ENCODE measurements around the gene PIGN. TPM values are rescaled to one million over a fixed set of nuclear protein-coding genes. Genes with fewer than 3 reads are reported as not detected.

The PIGN gene
- total RNA-seq, 2 donors from 2014 or later = 22.6 to 28.7 TPM

DNA sequence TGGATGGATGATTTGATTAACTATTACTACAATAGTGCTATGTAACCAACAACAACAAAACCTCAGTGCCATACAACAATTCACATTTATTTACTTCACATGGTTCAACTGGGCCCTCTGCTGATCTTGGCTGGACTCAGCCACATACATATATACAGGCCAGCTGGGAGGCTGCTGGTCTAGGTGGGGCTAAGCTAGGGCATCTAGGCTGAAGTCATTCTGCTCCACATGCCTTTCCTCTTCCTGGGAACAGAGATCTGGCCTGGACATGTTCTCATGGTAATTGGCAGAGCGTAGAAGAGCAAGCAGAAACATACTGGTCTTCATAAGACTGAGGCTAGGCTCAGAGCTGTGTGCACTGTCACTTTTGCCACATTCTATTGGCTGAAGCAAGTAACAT, 191.2 kb downstream of the PIGN start:
- intact Hi-C loops (cut with DNase I) = no loop called here
- Histone ChIP-seq H3K4me1 (peaks cover 11% of the 10 kb centered on the region), H3K36me3 (replicated peaks in 1 of 2; ENCODE audit: insufficient read depth in 1 of 2, low read depth in 2 of 2) (no peaks in the 10 kb centered on the region), H3K9me3 (no peaks in the 10 kb centered on the region), H3K27ac (no peak overlapping the region), H3K27me3 (no peaks in the 10 kb centered on the region), H3K4me3 (no peak overlapping the region)
- no peak for TF ChIP-seq POLR2A (IDR thresholded peaks at IDR 0.05)
- TF ChIP-seq, protein P1, sequence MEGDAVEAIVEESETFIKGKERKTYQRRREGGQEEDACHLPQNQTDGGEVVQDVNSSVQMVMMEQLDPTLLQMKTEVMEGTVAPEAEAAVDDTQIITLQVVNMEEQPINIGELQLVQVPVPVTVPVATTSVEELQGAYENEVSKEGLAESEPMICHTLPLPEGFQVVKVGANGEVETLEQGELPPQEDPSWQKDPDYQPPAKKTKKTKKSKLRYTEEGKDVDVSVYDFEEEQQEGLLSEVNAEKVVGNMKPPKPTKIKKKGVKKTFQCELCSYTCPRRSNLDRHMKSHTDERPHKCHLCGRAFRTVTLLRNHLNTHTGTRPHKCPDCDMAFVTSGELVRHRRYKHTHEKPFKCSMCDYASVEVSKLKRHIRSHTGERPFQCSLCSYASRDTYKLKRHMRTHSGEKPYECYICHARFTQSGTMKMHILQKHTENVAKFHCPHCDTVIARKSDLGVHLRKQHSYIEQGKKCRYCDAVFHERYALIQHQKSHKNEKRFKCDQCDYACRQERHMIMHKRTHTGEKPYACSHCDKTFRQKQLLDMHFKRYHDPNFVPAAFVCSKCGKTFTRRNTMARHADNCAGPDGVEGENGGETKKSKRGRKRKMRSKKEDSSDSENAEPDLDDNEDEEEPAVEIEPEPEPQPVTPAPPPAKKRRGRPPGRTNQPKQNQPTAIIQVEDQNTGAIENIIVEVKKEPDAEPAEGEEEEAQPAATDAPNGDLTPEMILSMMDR (IDR thresholded peaks at IDR 0.05) = no peak
- DNase-seq (no peak), ATAC-seq (no peak)
- whole genome bisulfite sequencing, 2 donors = 91 to 96% methylated on average over 1 of the region's 1 CpG

GRCh38 chr18:61993831-61994230, 193.0 kb downstream of the PIGN start:
- WGBS, 2 donors = 95 to 100% methylated on average over 1 of the region's 1 CpG
- H3K27ac ChIP-seq = no peak overlapping the region
- H3K27me3 ChIP-seq = no peaks in the 10 kb centered on the region
- H3K9me3 ChIP-seq = no peaks in the 10 kb centered on the region
- peaks cover 11% of the 10 kb centered on the region for H3K4me1 ChIP-seq
- no peak for DNase-seq
- ATAC-seq = no peak
- TF ChIP-seq, protein P1 (IDR thresholded peaks at IDR 0.05) = no peak
- TF ChIP-seq POLR2A (IDR thresholded peaks at IDR 0.05) = no peak
- no peak overlapping the region for H3K4me3 ChIP-seq
- intact Hi-C loops (cut with DNase I) = no loop called here
- no peaks in the 10 kb centered on the region for H3K36me3 ChIP-seq (replicated peaks in 1 of 2; ENCODE audit: insufficient read depth in 1 of 2, low read depth in 2 of 2)

DNA sequence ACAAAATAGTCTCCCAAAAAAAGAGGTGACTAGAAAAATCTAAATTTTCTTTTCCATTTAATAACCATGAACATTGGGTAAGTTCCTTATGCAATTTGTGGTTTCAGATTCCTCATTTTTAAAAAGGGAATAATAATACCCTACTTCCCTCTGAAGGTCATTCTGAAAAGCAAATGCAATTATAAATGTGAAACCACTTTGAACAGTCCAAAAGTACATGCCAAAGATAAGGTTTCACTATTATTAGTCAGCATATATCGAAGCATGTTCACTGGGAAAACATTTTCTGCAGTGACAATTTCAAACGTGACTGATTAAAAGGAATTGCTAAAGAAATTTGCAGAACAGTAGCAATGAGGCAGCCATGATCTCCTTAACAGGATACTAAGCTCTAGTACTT, 193.9 kb downstream of the PIGN start:
- peak; percentile 45 for ATAC-seq
- WGBS, 2 donors = 0 to 1% methylated on average over 2 of the region's 2 CpGs
- no peak for TF ChIP-seq POLR2A (IDR thresholded peaks at IDR 0.05)
- TF ChIP-seq, protein P1 (IDR thresholded peaks at IDR 0.05) = no peak

DNA sequence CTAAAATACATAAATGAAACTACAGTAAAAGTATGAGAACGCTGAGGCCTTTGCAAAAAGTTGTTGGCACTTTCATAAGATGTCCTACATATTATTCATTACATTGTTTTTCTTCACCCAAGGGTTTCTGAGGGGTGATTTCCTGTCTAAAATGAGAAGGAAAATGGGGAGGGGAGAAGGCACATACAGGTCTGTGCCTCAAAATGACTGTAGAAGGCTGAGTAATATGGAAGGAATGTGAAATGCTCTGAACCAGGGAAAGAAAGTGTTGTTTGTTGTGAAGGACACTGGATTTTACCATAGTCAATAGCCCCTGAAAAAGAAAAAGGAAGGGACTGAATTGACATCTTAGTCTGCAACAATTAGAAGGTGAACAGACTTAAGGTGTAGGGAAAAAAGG, 194.6 kb downstream of the PIGN start:
- H3K36me3 ChIP-seq (replicated peaks in 1 of 2; ENCODE audit: insufficient read depth in 1 of 2, low read depth in 2 of 2) = no peaks in the 10 kb centered on the region
- intact Hi-C loops (cut with DNase I) = no loop called here
- H3K27me3 ChIP-seq = no peaks in the 10 kb centered on the region
- H3K4me1 ChIP-seq = peaks cover 11% of the 10 kb centered on the region
- H3K27ac ChIP-seq = no peak overlapping the region
- no peaks in the 10 kb centered on the region for H3K9me3 ChIP-seq
- DNase-seq (no peak), ATAC-seq (peak; percentile 24)
- no peak overlapping the region for H3K4me3 ChIP-seq
- 83 to 92% methylated on average over 1 of the region's 1 CpG for WGBS, 2 donors
- TF ChIP-seq, protein P1 (IDR thresholded peaks at IDR 0.05) = no peak
- TF ChIP-seq POLR2A (IDR thresholded peaks at IDR 0.05) = no peak

More for the DNA sequence above, 193.9 kb downstream of the PIGN start:
- Histone ChIP-seq H3K27ac (peak overlapping the region in 1 of 4 donors; percentile 17), H3K9me3 (no peaks in the 10 kb centered on the region), H3K36me3 (replicated peaks in 1 of 2; ENCODE audit: insufficient read depth in 1 of 2, low read depth in 2 of 2) (no peaks in the 10 kb centered on the region), H3K4me1 (peaks cover 11% of the 10 kb centered on the region), H3K27me3 (no peaks in the 10 kb centered on the region), H3K4me3 (no peak overlapping the region)
- DNase-seq = no peak
- intact Hi-C loops (cut with DNase I) = no loop called here

DNA sequence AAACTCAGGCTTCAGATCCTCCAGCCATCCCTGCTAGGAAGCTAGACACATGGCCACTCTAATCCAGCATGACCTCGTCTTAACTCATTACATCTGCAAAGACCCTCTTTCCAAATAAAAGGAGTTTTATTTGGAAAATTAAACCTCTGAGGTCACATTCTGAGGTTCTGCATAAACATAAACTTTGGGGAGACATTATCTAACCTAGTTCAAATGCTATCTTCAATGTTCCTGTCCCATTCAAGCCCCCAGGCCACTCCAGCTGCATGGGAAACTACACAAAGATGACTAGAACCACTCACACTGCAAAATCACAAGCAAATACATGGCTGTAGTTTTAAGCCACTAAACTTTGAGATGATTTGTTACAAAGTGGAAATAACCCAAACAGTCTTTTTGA, 195.0 kb downstream of the PIGN start:
- H3K4me1 ChIP-seq = peaks cover 11% of the 10 kb centered on the region
- H3K36me3 ChIP-seq (replicated peaks in 1 of 2; ENCODE audit: insufficient read depth in 1 of 2, low read depth in 2 of 2) = no peaks in the 10 kb centered on the region
- no peak for ATAC-seq
- intact Hi-C loops (cut with DNase I) = no loop called here
- no peak for TF ChIP-seq POLR2A (IDR thresholded peaks at IDR 0.05)
- TF ChIP-seq, protein P1 (IDR thresholded peaks at IDR 0.05) = no peak
- no peaks in the 10 kb centered on the region for H3K27me3 ChIP-seq
- H3K27ac ChIP-seq = no peak overlapping the region
- no peaks in the 10 kb centered on the region for H3K9me3 ChIP-seq
- 84 to 100% methylated on average over 1 of the region's 1 CpG for WGBS, 2 donors
- H3K4me3 ChIP-seq = no peak overlapping the region
- no peak for DNase-seq
